WTC11 (cell line): ENCODE results near the gene SF3B2. TPM values are rescaled to one million over a fixed set of nuclear protein-coding genes. Genes with fewer than 3 reads are reported as not detected.
A peak's percentile ranks its signal among the peaks of the same experiment; 100 is the strongest.
"Not testable (repeated sequence)": the region's sequence is repeated elsewhere in the genome, so short reads cannot be mapped to it uniquely, and the experiment has no call there.

ENCODE experiments used
- ATAC-seq: fragments of 200-7000 bp; cut with Tn5 transposase; 2 replicates; pipeline ENCODE4 v1.10.0; 2021; ENCODE audit warnings: mild to moderate bottlenecking, moderate library complexity
- CTCF ChIA-PET: fragments of 300-600 bp; sonication (Branson Sonifier 250); formaldehyde crosslinking; loops from one replicate; lab custom pipeline; 2021; ENCODE audit warnings: antibody characterized with exemption; lab: Charles Lee
- POLR2A ChIA-PET: fragments of 350-600 bp; sonication (Branson Sonifier 250); formaldehyde crosslinking; loops from one replicate; lab custom pipeline; 2021; ENCODE audit warnings: antibody characterized with exemption; lab: Charles Lee
- DNase-seq: peaks from one replicate; pipeline ENCODE4 v3.0.0; 2021; ENCODE audit warnings: low spot score
- H3K27ac Mint-ChIP-seq: 2 replicates; pipeline ENCODE4 v1.8.0; 2021; ENCODE audit warnings: mixed read lengths
- H3K27me3 Mint-ChIP-seq: 2 replicates; pipeline ENCODE4 v1.8.0; 2021; ENCODE audit warnings: low read depth, mild to moderate bottlenecking, moderate library complexity, mixed read lengths
- H3K36me3 Mint-ChIP-seq: 2 replicates; pipeline ENCODE4 v1.8.0; 2021; ENCODE audit warnings: mixed read lengths
- H3K4me1 Mint-ChIP-seq: 2 replicates; pipeline ENCODE4 v1.8.0; 2022; ENCODE audit warnings: mixed read lengths
- H3K4me3 Mint-ChIP-seq: 2 replicates; pipeline ENCODE4 v1.8.0; 2021; ENCODE audit warnings: mild to moderate bottlenecking, moderate library complexity, mixed read lengths
- H3K9me3 Mint-ChIP-seq: 2 replicates; pipeline ENCODE4 v1.8.0; 2021; ENCODE audit warnings: mixed read lengths
- CREM ChIP-seq: sonication (generic); formaldehyde crosslinking; IDR thresholded peaks from 2 replicates; pipeline ENCODE4 v1.8.1; 2022; ENCODE audit warnings: mild to moderate bottlenecking, missing genetic modification reagents, moderate library complexity
- GTF2I ChIP-seq: fragments of 250-450 bp; sonication (Bioruptor Pico); conservative IDR thresholded peaks from 2 replicates; pipeline ENCODE4 v1.4.0; 2021; ENCODE audit warnings: mild to moderate bottlenecking
- OVOL2 ChIP-seq: fragments of 250-450 bp; sonication (Bioruptor Pico); IDR thresholded peaks from 2 replicates; pipeline ENCODE4 v1.9.0; 2021; ENCODE audit warnings: mild to moderate bottlenecking, borderline replicate concordance
- RORB ChIP-seq: fragments of 250-450 bp; sonication (Bioruptor Pico); IDR thresholded peaks from 2 replicates; pipeline ENCODE4 v1.9.0; 2021; ENCODE audit warnings: mild to moderate bottlenecking
- SOX15 ChIP-seq: fragments of 250-450 bp; sonication (Bioruptor Pico); IDR thresholded peaks from 2 replicates; pipeline ENCODE4 v1.9.0; 2021; ENCODE audit warnings: mild to moderate bottlenecking
- TCF7 ChIP-seq: sonication (generic); formaldehyde crosslinking; IDR thresholded peaks from 2 replicates; pipeline ENCODE4 v1.8.0; 2022; ENCODE audit warnings: mild to moderate bottlenecking, low read depth, missing genetic modification reagents, moderate library complexity
- TP53 ChIP-seq: sonication (generic); formaldehyde crosslinking; IDR thresholded peaks from 2 replicates; pipeline ENCODE4 v1.8.1; 2023; ENCODE audit warnings: mild to moderate bottlenecking, missing genetic modification reagents
- ZNF121 ChIP-seq: sonication (generic); formaldehyde crosslinking; IDR thresholded peaks from 2 replicates; pipeline ENCODE4 v1.8.0; 2023; ENCODE audit warnings: missing genetic modification reagents
- ZNF423 ChIP-seq: fragments of 250-450 bp; sonication (Bioruptor Pico); IDR thresholded peaks from 2 replicates; pipeline ENCODE4 v2.1.2; 2022; ENCODE audit warnings: mild to moderate bottlenecking, moderate library complexity
- total RNA-seq: library from RNA; stranded (reverse); gene quantifications from 3 replicates; pipeline ENCODE4 v1.2.3, GENCODE V29; 2021
- TF ChIP-seq, protein P1 (sequence below): fragments of 250-450 bp; sonication (Bioruptor Pico); IDR thresholded peaks from 2 replicates; pipeline ENCODE4 v1.9.0; 2021; ENCODE audit warnings: mild to moderate bottlenecking
- TF ChIP-seq, protein P2 (sequence below): sonication (generic); formaldehyde crosslinking; conservative IDR thresholded peaks from 2 replicates; pipeline ENCODE4 v1.8.1; 2022; ENCODE audit warnings: mild to moderate bottlenecking, missing genetic modification reagents
- TF ChIP-seq, protein P3 (sequence below): sonication (generic); formaldehyde crosslinking; IDR thresholded peaks from 2 replicates; pipeline ENCODE4 v1.8.1; 2022; ENCODE audit warnings: mild to moderate bottlenecking, missing genetic modification reagents, moderate library complexity, borderline replicate concordance

SF3B2 gene
- total RNA-seq, 1 experiment from 2014 or later, result 295 TPM

DNA sequence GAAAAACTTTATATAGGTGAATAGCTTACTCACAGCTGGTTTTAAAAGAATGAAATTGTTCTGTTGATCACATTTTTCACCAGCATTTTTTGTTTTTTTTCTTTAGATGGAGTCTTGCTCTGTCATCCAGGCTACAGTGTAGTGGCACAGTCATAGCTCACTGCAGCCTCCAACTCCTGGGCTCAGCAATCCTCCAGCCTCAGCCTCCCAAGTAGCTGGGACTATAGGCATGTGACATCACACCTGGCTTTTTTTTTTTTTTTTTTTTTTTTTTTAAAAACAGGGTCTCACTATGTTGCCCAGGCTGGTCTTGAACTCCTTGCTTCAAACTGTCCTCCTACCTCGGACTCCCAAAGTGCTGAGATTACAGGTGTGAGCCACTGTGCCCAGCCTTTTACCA lies 21.5 kb downstream of the SF3B2 start (continued):
- TF ChIP-seq, protein P1, sequence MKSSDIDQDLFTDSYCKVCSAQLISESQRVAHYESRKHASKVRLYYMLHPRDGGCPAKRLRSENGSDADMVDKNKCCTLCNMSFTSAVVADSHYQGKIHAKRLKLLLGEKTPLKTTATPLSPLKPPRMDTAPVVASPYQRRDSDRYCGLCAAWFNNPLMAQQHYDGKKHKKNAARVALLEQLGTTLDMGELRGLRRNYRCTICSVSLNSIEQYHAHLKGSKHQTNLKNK (CRISPR knock-in tag), result no peak
- no peak for TF ChIP-seq TP53 (CRISPR knock-in tag)

DNA sequence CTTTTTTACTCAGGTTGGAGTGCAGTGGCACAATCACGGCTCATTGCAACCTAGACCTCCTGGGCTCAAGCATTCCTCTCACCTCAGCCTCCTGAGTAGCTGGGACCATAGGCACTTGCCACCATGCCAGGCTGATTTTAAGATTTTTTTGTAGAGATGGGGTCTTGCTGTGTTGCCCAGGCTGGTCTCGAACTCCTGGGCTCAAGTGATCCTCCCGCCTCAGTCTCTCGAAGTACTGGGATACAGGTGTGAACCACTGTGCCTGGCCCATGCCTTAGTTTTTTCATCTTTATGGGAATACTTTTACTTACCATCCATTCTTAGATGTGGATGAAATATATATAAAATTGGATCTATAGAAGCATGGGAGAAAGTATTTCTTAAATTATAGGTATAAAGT lies 23.1 kb downstream of the SF3B2 start:
- POLR2A ChIA-PET, result interaction anchor here (0.7 kb wide), 1 partner anchor 12 kb away, joined by 4 read pairs; no protein-coding TSS in a partner anchor
- Mint-ChIP-seq H3K27ac (no peak overlapping the region), H3K36me3 (peaks cover 9% of the 10 kb centered on the region), H3K27me3 (no peaks in the 10 kb centered on the region), H3K9me3 (no peaks in the 10 kb centered on the region), H3K4me3 (no peak overlapping the region), H3K4me1 (peaks cover 15% of the 10 kb centered on the region)
- DNase-seq, result no peak
- ATAC-seq, result no peak
- CTCF ChIA-PET, result interaction anchor here (0.7 to 1.4 kb wide), 2 partner anchors 8 to 237 kb away, joined by 3 to 5 read pairs; no protein-coding TSS in a partner anchor
- TF ChIP-seq RORB (CRISPR knock-in tag), result no peak
- TF ChIP-seq ZNF121 (CRISPR knock-in tag), result 0 out of 2 replicates have a peak, but pooled peaks have one; percentile 19

DNA sequence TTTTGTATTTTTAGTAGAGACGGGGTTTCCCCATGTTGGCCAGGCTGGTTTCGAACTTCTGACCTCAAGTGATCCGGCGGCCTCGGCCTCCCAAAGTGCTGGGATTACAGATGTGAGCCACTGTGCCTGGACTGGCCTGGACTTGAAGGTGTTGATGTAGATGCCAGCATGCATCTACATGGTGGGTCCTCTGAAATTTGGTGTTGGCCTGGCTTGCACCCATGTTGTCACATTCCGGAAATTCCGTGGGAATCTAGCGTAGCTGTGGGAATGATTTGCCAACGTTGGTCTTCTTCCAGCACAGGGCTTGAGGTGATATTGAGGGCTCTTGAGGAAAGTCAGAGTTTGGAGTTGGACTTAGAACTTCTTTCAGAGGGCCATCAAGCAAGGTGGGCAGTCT lies 24.4 kb downstream of the SF3B2 start:
- Mint-ChIP-seq H3K27me3 (no peaks in the 10 kb centered on the region), H3K4me1 (peaks cover 9% of the 10 kb centered on the region), H3K9me3 (no peaks in the 10 kb centered on the region), H3K4me3 (no peak overlapping the region), H3K27ac (no peak overlapping the region), H3K36me3 (peaks cover 9% of the 10 kb centered on the region)
- TF ChIP-seq TP53 (CRISPR knock-in tag), result no peak
- ChIA-PET CTCF (interaction anchor here (0.5 to 1.4 kb wide), 4 partner anchors 9 to 188 kb away, joined by 3 to 5 read pairs (median 3); partner anchors contain the start of gene FIBP), POLR2A (no interaction called here)
- no peak for DNase-seq
- ATAC-seq, result no peak

DNA sequence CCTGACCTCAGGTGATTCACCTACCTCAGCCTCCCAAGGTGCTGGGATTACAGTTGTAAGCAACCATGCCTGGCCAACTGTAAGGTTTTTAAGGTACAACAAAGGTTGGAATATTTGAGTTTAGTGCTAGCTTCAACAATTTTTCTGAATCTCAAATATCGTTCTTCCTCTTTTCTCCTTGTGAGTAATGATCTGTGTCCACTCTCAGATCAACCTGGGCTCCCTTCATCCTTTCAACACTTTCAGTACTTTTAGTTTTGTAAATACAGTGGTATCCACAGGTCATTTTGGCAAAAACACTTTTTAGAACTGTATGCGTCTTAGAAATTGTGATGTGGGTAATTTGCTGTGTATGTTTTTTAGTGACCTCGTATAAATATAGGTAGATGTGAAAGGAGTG lies 25.8 kb downstream of the SF3B2 start:
- H3K4me1 Mint-ChIP-seq, result no peaks in the 10 kb centered on the region
- POLR2A ChIA-PET, result no interaction called here
- TF ChIP-seq OVOL2 (CRISPR knock-in tag) (no peak), TCF7 (CRISPR knock-in tag) (no peak)
- no peak for DNase-seq
- H3K9me3 Mint-ChIP-seq, result no peaks in the 10 kb centered on the region
- ATAC-seq, result no peak
- no peak overlapping the region for H3K4me3 Mint-ChIP-seq
- peak overlapping the region; percentile 71; the same call in 1 of the 2 replicates for H3K27ac Mint-ChIP-seq
- H3K36me3 Mint-ChIP-seq, result peaks cover 9% of the 10 kb centered on the region
- no peaks in the 10 kb centered on the region for H3K27me3 Mint-ChIP-seq
- CTCF ChIA-PET, result interaction anchor here (0.7 to 1.3 kb wide), 3 partner anchors 43 to 65 kb away, joined by 3 to 4 read pairs (median 3); no protein-coding TSS in a partner anchor

DNA sequence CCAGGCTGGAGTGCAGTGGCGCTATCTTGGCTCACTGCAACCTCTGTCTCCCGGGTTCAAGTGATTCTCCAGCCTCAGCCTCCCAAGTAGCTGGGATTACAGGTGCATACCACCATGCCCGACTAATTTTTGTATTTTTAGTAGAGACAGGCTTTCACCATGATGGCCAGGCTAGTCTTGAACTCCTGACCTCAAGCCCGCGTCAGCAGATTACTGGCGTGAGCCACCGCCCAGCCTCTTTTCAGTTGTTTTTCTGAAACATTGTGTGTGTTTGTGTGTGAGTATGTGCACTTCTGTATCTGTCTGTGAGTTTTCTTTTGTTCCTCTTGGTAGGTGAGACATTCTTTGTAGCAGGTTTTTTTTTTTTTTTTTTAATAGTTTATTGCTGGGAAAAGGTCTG lies 26.8 kb downstream of the SF3B2 start:
- H3K27me3 Mint-ChIP-seq, DNase-seq, H3K36me3 Mint-ChIP-seq, ATAC-seq, H3K4me1 Mint-ChIP-seq, H3K27ac Mint-ChIP-seq, H3K9me3 Mint-ChIP-seq, H3K4me3 Mint-ChIP-seq, POLR2A ChIA-PET: not testable (repeated sequence)
- CTCF ChIA-PET, result interaction anchor here (1.0 kb wide), 1 partner anchor 299 kb away, joined by 3 read pairs; no protein-coding TSS in a partner anchor

DNA sequence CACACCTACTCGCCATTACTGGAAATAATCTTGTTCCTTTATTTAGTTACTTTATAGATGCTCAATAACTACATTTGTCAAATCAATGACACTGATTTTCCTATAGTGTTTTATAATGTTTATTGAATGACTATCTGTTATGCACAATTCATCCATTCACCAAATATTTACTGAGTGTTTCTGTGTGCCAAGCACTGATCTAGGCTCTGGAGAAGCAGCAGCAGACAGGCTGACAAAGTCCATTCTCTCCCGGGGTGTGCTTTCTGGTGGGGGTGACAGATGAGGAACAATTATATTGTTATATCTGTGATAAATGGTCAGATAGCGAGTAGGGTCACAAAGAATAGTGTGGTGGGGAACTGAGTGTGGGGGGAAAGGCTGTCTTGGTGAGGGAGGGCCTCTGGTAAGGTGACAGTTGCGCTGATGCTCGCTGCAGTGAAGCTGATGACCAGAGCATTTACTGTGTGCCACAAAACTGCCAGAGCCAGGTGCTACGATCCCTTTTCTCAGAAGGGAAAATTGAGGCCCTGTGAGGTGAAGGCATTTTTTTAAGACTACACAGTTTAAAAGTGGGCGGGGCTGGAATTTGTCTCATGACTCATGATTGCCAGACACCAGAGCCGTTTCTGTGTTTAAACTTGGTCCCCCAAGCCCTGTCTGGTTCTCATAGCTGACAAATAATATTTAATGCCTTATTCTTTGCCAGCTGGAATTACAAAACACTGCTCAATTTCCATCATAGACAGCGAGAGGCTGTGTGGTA lies 28.1 kb downstream of the SF3B2 start:
- Mint-ChIP-seq H3K27me3 (no peaks in the 10 kb centered on the region), H3K36me3 (no peaks in the 10 kb centered on the region), H3K9me3 (no peaks in the 10 kb centered on the region), H3K4me1 (no peaks in the 10 kb centered on the region), H3K4me3 (no peak overlapping the region), H3K27ac (0 out of 2 replicates have a peak overlapping the region, but pooled peaks have one; percentile 43)
- ChIA-PET CTCF (interaction anchor here (1.5 kb wide), 1 partner anchor 142 kb away, joined by 5 read pairs; no protein-coding TSS in a partner anchor), POLR2A (no interaction called here)
- TF ChIP-seq GTF2I (CRISPR knock-in tag), result no peak
- no peak for TF ChIP-seq ZNF423
- no peak for TF ChIP-seq TCF7 (CRISPR knock-in tag)
- TF ChIP-seq, protein P2, sequence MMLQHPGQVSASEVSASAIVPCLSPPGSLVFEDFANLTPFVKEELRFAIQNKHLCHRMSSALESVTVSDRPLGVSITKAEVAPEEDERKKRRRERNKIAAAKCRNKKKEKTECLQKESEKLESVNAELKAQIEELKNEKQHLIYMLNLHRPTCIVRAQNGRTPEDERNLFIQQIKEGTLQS (CRISPR knock-in tag), result no peak
- TF ChIP-seq CREM (CRISPR knock-in tag), result no peak
- TF ChIP-seq, protein P3, sequence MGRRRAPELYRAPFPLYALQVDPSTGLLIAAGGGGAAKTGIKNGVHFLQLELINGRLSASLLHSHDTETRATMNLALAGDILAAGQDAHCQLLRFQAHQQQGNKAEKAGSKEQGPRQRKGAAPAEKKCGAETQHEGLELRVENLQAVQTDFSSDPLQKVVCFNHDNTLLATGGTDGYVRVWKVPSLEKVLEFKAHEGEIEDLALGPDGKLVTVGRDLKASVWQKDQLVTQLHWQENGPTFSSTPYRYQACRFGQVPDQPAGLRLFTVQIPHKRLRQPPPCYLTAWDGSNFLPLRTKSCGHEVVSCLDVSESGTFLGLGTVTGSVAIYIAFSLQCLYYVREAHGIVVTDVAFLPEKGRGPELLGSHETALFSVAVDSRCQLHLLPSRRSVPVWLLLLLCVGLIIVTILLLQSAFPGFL, result no peak
- no peak for TF ChIP-seq SOX15 (CRISPR knock-in tag)
- no peak for DNase-seq
- no peak for ATAC-seq
